Measurements from ENCODE around the gene SLC10A2. TPM values are rescaled to one million over a fixed set of nuclear protein-coding genes. Genes with fewer than 3 reads are reported as not detected.

Gene SLC10A2
- total and polyA plus RNA-seq, 2 of the 4 experiments (the other 2 are of a cell fraction): not detected

DNA sequence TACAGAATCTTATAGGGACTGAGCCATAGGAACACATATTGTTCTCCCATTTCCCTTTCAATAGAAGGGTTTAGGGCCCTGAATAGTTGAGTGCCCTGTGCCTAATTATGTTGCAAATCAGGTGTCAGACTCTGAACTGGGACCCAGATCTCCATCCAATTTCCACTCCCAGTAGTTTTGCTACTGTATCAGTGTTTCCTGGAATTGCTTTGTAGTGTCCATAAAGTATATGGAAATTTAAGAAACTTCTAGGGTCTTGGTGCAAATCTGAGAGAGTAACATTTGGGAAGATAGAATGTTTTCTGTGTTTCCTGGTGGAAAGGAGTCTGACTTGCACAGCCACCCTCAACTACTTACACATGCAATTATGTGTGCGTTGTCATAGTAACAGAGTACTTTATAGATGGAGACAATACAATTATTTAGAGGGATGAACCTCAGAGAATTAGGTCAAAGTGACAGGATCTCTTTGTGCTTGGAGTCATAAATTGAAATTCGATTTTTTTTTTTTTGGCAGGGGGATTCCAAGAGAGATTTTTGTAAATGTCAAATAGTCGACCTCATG lies 646 bp upstream of the SLC10A2 start:
- ChIA-PET POLR2A (ENCODE audit: unreplicated experiment) (no interaction called here), CTCF (no interaction called here)
- H2BK15ac ChIP-seq (ENCODE audit: low read depth, low read length): no peak overlapping the region
- H3K9me3 ChIP-seq (ENCODE audit: control insufficient read depth, insufficient read depth, low read length): peaks cover 19% of the 10 kb centered on the region
- H3K79me1 ChIP-seq (ENCODE audit: low read depth in 1 of 2, low read length in 2 of 2): no peaks in the 10 kb centered on the region
- intact Hi-C loops (cut with micrococcal nuclease): no loop called here
- H4K8ac ChIP-seq (ENCODE audit: low read depth in 2 of 2, low read length in 2 of 2): no peak overlapping the region
- TF ChIP-seq, protein P1, sequence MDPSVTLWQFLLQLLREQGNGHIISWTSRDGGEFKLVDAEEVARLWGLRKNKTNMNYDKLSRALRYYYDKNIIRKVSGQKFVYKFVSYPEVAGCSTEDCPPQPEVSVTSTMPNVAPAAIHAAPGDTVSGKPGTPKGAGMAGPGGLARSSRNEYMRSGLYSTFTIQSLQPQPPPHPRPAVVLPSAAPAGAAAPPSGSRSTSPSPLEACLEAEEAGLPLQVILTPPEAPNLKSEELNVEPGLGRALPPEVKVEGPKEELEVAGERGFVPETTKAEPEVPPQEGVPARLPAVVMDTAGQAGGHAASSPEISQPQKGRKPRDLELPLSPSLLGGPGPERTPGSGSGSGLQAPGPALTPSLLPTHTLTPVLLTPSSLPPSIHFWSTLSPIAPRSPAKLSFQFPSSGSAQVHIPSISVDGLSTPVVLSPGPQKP (IDR thresholded peaks at IDR 0.05; ENCODE audit: borderline replicate concordance, low read depth, low read length): no peak
- TF ChIP-seq CEBPB (IDR thresholded peaks at IDR 0.05; ENCODE audit: low read depth, low read length): no peak
- TF ChIP-seq SMC3 (IDR thresholded peaks at IDR 0.05; ENCODE audit: low read depth, low read length): no peak
- TF ChIP-seq MXI1 (IDR thresholded peaks at IDR 0.05; ENCODE audit: borderline replicate concordance, low read depth, low read length): no peak
- no peak overlapping the region for H2AK9ac ChIP-seq (replicated peaks; ENCODE audit: low read depth, low read length, poor library complexity)
- H4K5ac ChIP-seq (ENCODE audit: low read depth, low read length): no peak overlapping the region
- no peak overlapping the region for H3K23ac ChIP-seq (ENCODE audit: low read depth, low read length)
- H2BK120ac ChIP-seq (ENCODE audit: low read depth, low read length): no peak overlapping the region
- H3K4me3 ChIP-seq (ENCODE audit: insufficient read depth, low read depth, low read length): no peak overlapping the region
- H3K27me3 ChIP-seq (ENCODE audit: control insufficient read depth, insufficient read depth, low read length): no peaks in the 10 kb centered on the region
- no peak overlapping the region for H3K18ac ChIP-seq (ENCODE audit: low read depth, low read length)
- H3K9me1 ChIP-seq (ENCODE audit: insufficient read depth, low read length): no peaks in the 10 kb centered on the region
- no peaks in the 10 kb centered on the region for H3K4me1 ChIP-seq (ENCODE audit: control insufficient read depth, insufficient read depth, low read length)
- H4K91ac ChIP-seq (ENCODE audit: insufficient read depth, low read depth, low read length): no peak overlapping the region
- no peak overlapping the region for H2AK5ac ChIP-seq (ENCODE audit: low read depth, low read length)
- no peak overlapping the region for H2BK5ac ChIP-seq (ENCODE audit: low read depth, low read length, poor library complexity, severe bottlenecking)
- no peak overlapping the region for H3K27ac ChIP-seq (ENCODE audit: insufficient read depth, low read length)
- no peak overlapping the region for H2AFZ ChIP-seq (replicated peaks; ENCODE audit: low read length, poor library complexity)
- no peaks in the 10 kb centered on the region for H4K20me1 ChIP-seq (ENCODE audit: insufficient read depth, low read length)
- dilution Hi-C loops (cut with HindIII; ENCODE audit: low sequenced_read_pairs, unreplicated experiment): no loop called here
- DNase-seq (no peak), ATAC-seq (ENCODE audit: low read depth) (no peak)
- H3K36me3 ChIP-seq (ENCODE audit: control insufficient read depth, insufficient read depth, low read length): no peaks in the 10 kb centered on the region
- no peak overlapping the region for H3K4me2 ChIP-seq (ENCODE audit: low read depth, low read length)
- in situ Hi-C loops (cut with MboI; ENCODE audit: low sequenced_read_pairs): no loop called here
- no TSS peak for BruUV-seq (replicated peaks)
- WGBS, 2 experiments (ENCODE audit: extremely low coverage in 2 of 2, insufficient read length in 1 of 2): no CpG with 5 or more reads among the region's 3 CpGs
- no peak overlapping the region for H3K56ac ChIP-seq (ENCODE audit: extremely low read depth, insufficient read depth, low read length)
- no peak overlapping the region for H3K4ac ChIP-seq (ENCODE audit: low read depth, low read length)
- no peak overlapping the region for H3K14ac ChIP-seq (replicated peaks; ENCODE audit: low read depth, low read length)
- no peak overlapping the region for H3K9ac ChIP-seq (ENCODE audit: low read depth, low read length)
- H2BK20ac ChIP-seq (ENCODE audit: low read depth, low read length): no peak overlapping the region

Data from IMR-90 (cell line).